ENCODE results near the gene ZNF584.

Gene ZNF584

GRCh38 chr19:58466760-58467589, 58.5 kb downstream of the ZNF584 start, which contains the start of gene ZNF324:
Gene ZNF324, plus strand, starts transcription at chr19:58467080. Its CDS starts 2,106 bp downstream, at chr19:58469186.
- DNase-seq (ENCODE audit: low spot score) = peak; percentile 96
- CTCF ChIA-PET = interaction anchor here (0.6 kb wide), 1 partner anchor 22 kb away, joined by 3 read pairs; no protein-coding TSS in a partner anchor
- POLR2A ChIA-PET (ENCODE audit: low non-redundant PET) = no interaction called here
- TF ChIP-seq CTCF (conservative IDR thresholded peaks at IDR 0.05; ENCODE audit: low read depth) = no peak
- H3K27ac ChIP-seq = peak within 1 kb of the TSS; percentile 72

Measured in RWPE1 (cell line).